Measurements from ENCODE around the gene OR9G4. TPM values are rescaled to one million over a fixed set of nuclear protein-coding genes. Genes with fewer than 3 reads are reported as not detected.

The OR9G4 gene
- total and polyA plus RNA-seq, 2 of the 4 experiments (the other 2 are of a cell fraction), result not detected

DNA sequence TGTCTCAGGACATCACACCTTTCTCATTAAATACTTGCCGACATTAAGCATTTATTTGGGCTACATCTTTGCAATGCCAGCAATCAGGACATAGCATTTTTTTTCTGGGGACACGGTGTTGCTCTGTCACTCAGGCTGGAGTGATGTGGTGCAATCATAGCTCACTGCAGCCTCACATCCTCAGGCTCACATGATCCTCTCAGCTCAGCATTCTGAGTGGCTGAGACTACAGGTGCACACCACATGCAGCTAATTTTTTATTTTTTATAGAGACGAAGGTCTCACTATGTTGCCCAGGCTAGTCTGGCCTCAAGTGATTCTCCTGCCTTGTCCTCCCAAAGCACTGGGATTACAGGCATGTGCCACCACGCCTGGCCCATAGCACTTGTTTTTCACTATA is 28.0 kb downstream of the OR9G4 start:
- Histone ChIP-seq H4K5ac (ENCODE audit: low read depth, low read length) (no peak overlapping the region), H2BK120ac (ENCODE audit: low read depth, low read length) (no peak overlapping the region), H2BK20ac (ENCODE audit: low read depth, low read length) (no peak overlapping the region), H3K9me3 (ENCODE audit: control insufficient read depth, insufficient read depth, low read length) (peaks cover 4% of the 10 kb centered on the region), H3K4me1 (ENCODE audit: control insufficient read depth, insufficient read depth, low read length) (no peaks in the 10 kb centered on the region), H3K27me3 (ENCODE audit: control insufficient read depth, insufficient read depth, low read length) (no peaks in the 10 kb centered on the region), H3K9me1 (ENCODE audit: insufficient read depth, low read length) (no peaks in the 10 kb centered on the region), H3K79me1 (ENCODE audit: low read depth in 1 of 2, low read length in 2 of 2) (no peaks in the 10 kb centered on the region), H4K91ac (ENCODE audit: insufficient read depth, low read depth, low read length) (no peak overlapping the region), H2BK5ac (ENCODE audit: low read depth, low read length, poor library complexity, severe bottlenecking) (no peak overlapping the region), H3K4me3 (ENCODE audit: insufficient read depth, low read depth, low read length) (no peak overlapping the region), H2AFZ (replicated peaks; ENCODE audit: low read length, poor library complexity) (no peak overlapping the region), H4K8ac (ENCODE audit: low read depth in 2 of 2, low read length in 2 of 2) (no peak overlapping the region), H3K56ac (ENCODE audit: extremely low read depth, insufficient read depth, low read length) (no peak overlapping the region), H2AK9ac (replicated peaks; ENCODE audit: low read depth, low read length, poor library complexity) (no peak overlapping the region), H3K27ac (ENCODE audit: insufficient read depth, low read length) (no peak overlapping the region), H3K9ac (ENCODE audit: low read depth, low read length) (no peak overlapping the region), H3K4me2 (ENCODE audit: low read depth, low read length) (no peak overlapping the region), H3K14ac (replicated peaks; ENCODE audit: low read depth, low read length) (no peak overlapping the region), H3K23ac (ENCODE audit: low read depth, low read length) (no peak overlapping the region), H3K18ac (ENCODE audit: low read depth, low read length) (no peak overlapping the region), H2AK5ac (ENCODE audit: low read depth, low read length) (no peak overlapping the region), H2BK15ac (ENCODE audit: low read depth, low read length) (no peak overlapping the region), H3K4ac (ENCODE audit: low read depth, low read length) (no peak overlapping the region), H4K20me1 (ENCODE audit: insufficient read depth, low read length) (no peaks in the 10 kb centered on the region), H3K36me3 (ENCODE audit: control insufficient read depth, insufficient read depth, low read length) (no peaks in the 10 kb centered on the region)
- in situ Hi-C loops (cut with MboI; ENCODE audit: low sequenced_read_pairs), result no loop called here
- CTCF ChIA-PET, result no interaction called here
- WGBS, 2 experiments (ENCODE audit: extremely low coverage in 2 of 2, insufficient read length in 1 of 2), result 20% methylated on average over 1 of the region's 4 CpGs; no CpG with 5 or more reads in 1 of the 2 experiments
- no TSS peak for BruUV-seq (replicated peaks)
- dilution Hi-C loops (cut with HindIII; ENCODE audit: low sequenced_read_pairs, unreplicated experiment), result no loop called here
- TF ChIP-seq, protein P1, sequence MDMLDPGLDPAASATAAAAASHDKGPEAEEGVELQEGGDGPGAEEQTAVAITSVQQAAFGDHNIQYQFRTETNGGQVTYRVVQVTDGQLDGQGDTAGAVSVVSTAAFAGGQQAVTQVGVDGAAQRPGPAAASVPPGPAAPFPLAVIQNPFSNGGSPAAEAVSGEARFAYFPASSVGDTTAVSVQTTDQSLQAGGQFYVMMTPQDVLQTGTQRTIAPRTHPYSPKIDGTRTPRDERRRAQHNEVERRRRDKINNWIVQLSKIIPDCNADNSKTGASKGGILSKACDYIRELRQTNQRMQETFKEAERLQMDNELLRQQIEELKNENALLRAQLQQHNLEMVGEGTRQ (IDR thresholded peaks at IDR 0.05; ENCODE audit: low read depth, low read length), result no peak
- TF ChIP-seq NFE2L2 (IDR thresholded peaks at IDR 0.05; ENCODE audit: low read depth, low read length), result no peak
- no peak for TF ChIP-seq MAFK (IDR thresholded peaks at IDR 0.05; ENCODE audit: low read depth, low read length)
- TF ChIP-seq RAD21 (IDR thresholded peaks at IDR 0.05; ENCODE audit: low read length), result no peak
- no peak for TF ChIP-seq MAZ (IDR thresholded peaks at IDR 0.05; ENCODE audit: borderline replicate concordance, low read depth, low read length)
- intact Hi-C loops (cut with micrococcal nuclease), result no loop called here
- DNase-seq, result no peak
- POLR2A ChIA-PET (ENCODE audit: unreplicated experiment), result no interaction called here
- no peak for ATAC-seq (ENCODE audit: low read depth)

Measured in IMR-90 (cell line).